G401 (cell line): ENCODE measurements around the gene EPX. TPM values are rescaled to one million over a fixed set of nuclear protein-coding genes. Genes with fewer than 3 reads are reported as not detected.

ENCODE experiments used
- DNase-seq: peaks from one replicate; pipeline ENCODE4 v3.0.0-alpha.2; 2015; ENCODE audit warnings: low spot score
- in situ Hi-C: cut with HindIII; loops from 2 replicates; pipeline ENCODE4 v1.10.0; 2016; ENCODE audit warnings: low sequenced_read_pairs, mixed read lengths
- total RNA-seq: library from RNA; depleted of rRNA; stranded (reverse); fragments of >200 nt; shearing (Covaris generic); gene quantifications from 2 replicates; pipeline ENCODE4 v1.2.3, GENCODE V29; 2014; rRNA removed

The EPX gene
- total RNA-seq, 1 experiment from 2014 or later, result not detected

DNA sequence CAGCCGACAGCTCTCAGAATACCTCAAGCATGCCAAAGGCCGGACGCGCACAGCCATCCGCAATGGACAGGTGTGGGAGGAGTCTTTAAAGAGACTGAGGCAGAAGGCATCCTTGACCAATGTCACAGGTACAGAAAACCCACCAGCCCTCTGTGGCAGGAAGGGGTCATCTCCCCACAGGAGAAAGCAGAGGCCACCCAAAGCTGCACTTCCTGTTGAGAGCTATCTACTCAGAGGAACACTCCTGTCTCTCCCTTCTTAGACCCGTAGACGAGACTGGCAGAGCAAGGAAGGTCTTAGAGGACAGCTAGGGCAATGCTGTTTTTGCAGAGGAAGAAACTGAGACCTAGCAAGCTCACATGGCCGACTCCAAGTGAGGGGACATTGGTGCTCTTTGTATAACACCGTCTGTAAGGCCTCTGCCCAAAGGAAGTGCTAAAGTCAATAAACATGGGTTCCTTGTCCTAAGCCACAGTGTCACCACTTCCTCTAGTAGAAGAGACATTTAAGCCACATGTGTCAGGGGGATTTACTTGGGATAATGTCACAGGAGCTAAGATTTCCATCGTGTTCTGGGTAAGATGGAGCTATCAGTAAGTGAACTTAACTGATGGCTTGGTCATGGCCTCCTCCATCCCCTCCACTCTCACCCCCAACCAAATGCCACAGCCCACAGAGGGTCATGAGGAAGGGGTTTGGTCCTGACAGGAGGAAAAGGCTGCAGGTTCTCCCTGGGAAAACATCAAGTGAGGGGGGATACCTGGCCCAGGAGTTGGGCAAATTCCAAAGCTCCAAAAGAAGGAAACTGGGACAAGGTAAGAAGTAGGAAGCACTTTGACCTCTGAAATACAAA lies 55.2 kb downstream of the EPX start:
- no peak for DNase-seq
- in situ Hi-C loops, result no loop called here

DNA sequence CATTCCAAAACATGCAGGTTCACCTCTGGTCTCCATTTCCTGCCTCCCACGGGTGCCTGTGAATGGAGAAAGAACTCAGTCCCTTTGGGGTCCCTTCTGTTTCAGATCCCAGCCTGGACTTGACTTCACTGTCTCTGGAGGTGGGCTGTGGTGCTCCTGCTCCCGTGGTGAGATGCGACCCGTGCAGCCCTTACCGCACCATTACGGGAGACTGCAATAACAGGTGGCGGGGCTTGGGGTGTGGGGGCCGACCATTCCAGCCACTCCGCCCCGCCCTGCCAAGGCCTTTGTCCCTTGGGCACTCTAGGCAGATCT lies 56.4 kb downstream of the EPX start:
- in situ Hi-C loops, result no loop called here
- peak; percentile 29 for DNase-seq

GRCh38 chr17:58249270-58250133 lies 57.0 kb downstream of the EPX start:
- peak; percentile 78 for DNase-seq
- in situ Hi-C loops, result no loop called here

GRCh38 chr17:58250344-58251011 lies 58.0 kb downstream of the EPX start:
- in situ Hi-C loops, result no loop called here
- DNase-seq, result no peak

GRCh38 chr17:58252141-58252540 lies 59.6 kb downstream of the EPX start:
- in situ Hi-C loops, result no loop called here
- DNase-seq, result no peak

GRCh38 chr17:58253082-58253481 lies 60.6 kb downstream of the EPX start:
- in situ Hi-C loops, result no loop called here
- no peak for DNase-seq

Other genes starting within 250 kb of the EPX start
- 26.7 and 42.3 TPM in 2 replicates for gene CUEDC1, start 237.3 kb upstream of the EPX start, total RNA-seq
- 22.7 and 37.4 TPM in 2 replicates for gene VEZF1, start 204.5 kb upstream of the EPX start, total RNA-seq
- gene SRSF1, start 185.5 kb upstream of the EPX start, total RNA-seq, result 461 and 585 TPM in 2 replicates
- gene DYNLL2, start 109.3 kb upstream of the EPX start, total RNA-seq, result 10.5 and 11.5 TPM in 2 replicates
- gene OR4D1, start 44.3 kb upstream of the EPX start, total RNA-seq, result not detected in 2 replicates
- not detected in 2 replicates for gene OR4D2, start 25.7 kb upstream of the EPX start, total RNA-seq
- 15.3 and 17.8 TPM in 2 replicates for gene MKS1, start 26.5 kb downstream of the EPX start, total RNA-seq
- not detected in 2 replicates for gene LPO, start 45.9 kb downstream of the EPX start, total RNA-seq
- gene MPO, start 88.2 kb downstream of the EPX start, total RNA-seq, result not detected in 2 replicates
- not detected in 2 replicates for gene TSPOAP1, start 136.1 kb downstream of the EPX start, total RNA-seq
- gene SUPT4H1, start 159.5 kb downstream of the EPX start, total RNA-seq, result 58.7 and 73.6 TPM in 2 replicates
- not detected in 2 replicates for gene RNF43, start 224.8 kb downstream of the EPX start, total RNA-seq